Liver (tissue), 9 donors: ENCODE results near the gene RAD51B. TPM values are rescaled to one million over a fixed set of nuclear protein-coding genes. Genes with fewer than 3 reads are reported as not detected.
"Not testable (repeated sequence)": the region's sequence is repeated elsewhere in the genome, so short reads cannot be mapped to it uniquely, and the experiment has no call there.

ENCODE experiments used
- DNase-seq: peaks from one replicate; pipeline ENCODE4 v3.0.0-alpha.2; 2017; ENCODE audit warnings: low spot score
- H3K27ac ChIP-seq, 2 donors: one replicate each; pipeline ENCODE4 v1.7.0; 2013; ENCODE audit warnings: inconsistent platforms in 2 of 2, low read length in 2 of 2, control low read depth in 1 of 2, low read depth in 1 of 2, mild to moderate bottlenecking in 1 of 2
- H3K27me3 ChIP-seq, 4 donors: one replicate each; pipeline versions ENCODE4 v1.6.1 to v1.7.0; 2013; ENCODE audit warnings: low read length in 3 of 4, inconsistent platforms in 1 of 4, mild to moderate bottlenecking in 1 of 4, moderate library complexity in 1 of 4; ENCODE audit not compliant: control insufficient read depth in 4 of 4, insufficient read depth in 4 of 4
- H3K36me3 ChIP-seq, 4 donors: one replicate each; pipeline versions ENCODE4 v1.6.1 to v1.7.0; 2013; ENCODE audit warnings: low read length in 3 of 4, mild to moderate bottlenecking in 3 of 4, low read depth in 1 of 4, moderate library complexity in 1 of 4; ENCODE audit not compliant: control insufficient read depth in 4 of 4, insufficient read depth in 3 of 4
- H3K4me1 ChIP-seq, 4 donors: one replicate each; pipeline versions ENCODE4 v1.6.1 to v1.7.0; 2013; ENCODE audit warnings: low read length in 3 of 4, mild to moderate bottlenecking in 3 of 4, moderate library complexity in 1 of 4; ENCODE audit not compliant: control insufficient read depth in 4 of 4, insufficient read depth in 4 of 4
- H3K4me3 ChIP-seq, 3 donors: one replicate each; pipeline versions ENCODE4 v1.6.1 to v1.7.0; 2013; ENCODE audit warnings: low read length in 3 of 3, control low read depth in 1 of 3, low read depth in 1 of 3, mild to moderate bottlenecking in 1 of 3
- H3K9ac ChIP-seq, 2 donors: one replicate each; pipeline ENCODE4 v1.7.0; 2013; ENCODE audit warnings: low read length in 2 of 2, mild to moderate bottlenecking in 2 of 2, moderate library complexity in 2 of 2, control low read depth in 1 of 2, low read depth in 1 of 2
- H3K9me3 ChIP-seq, 4 donors: one replicate each; pipeline versions ENCODE4 v1.6.1 to v1.7.0; 2013; ENCODE audit warnings: low read length in 3 of 4; ENCODE audit not compliant: control insufficient read depth in 4 of 4
- EGR1 ChIP-seq, 2 donors: IDR thresholded peaks; 2 replicates each; pipeline ENCODE4 v1.6.1; 2016 to 2018; ENCODE audit warnings: antibody characterized with exemption in 2 of 2, low read depth in 2 of 2
- FOXA1 ChIP-seq: IDR thresholded peaks from 2 replicates; pipeline ENCODE4 v1.6.1; 2016; ENCODE audit warnings: antibody characterized with exemption
- FOXA2 ChIP-seq: IDR thresholded peaks from 2 replicates; pipeline ENCODE4 v1.6.1; 2016; ENCODE audit warnings: antibody characterized with exemption
- GABPA ChIP-seq, 2 donors: IDR thresholded peaks in 1 of 2; conservative IDR thresholded peaks in 1 of 2; 2 replicates each; pipeline ENCODE4 v1.6.1; 2016; ENCODE audit warnings: antibody characterized with exemption in 2 of 2, mild to moderate bottlenecking in 1 of 2, moderate library complexity in 1 of 2
- HNF4A ChIP-seq, 2 donors: conservative IDR thresholded peaks; 2 replicates each; pipeline ENCODE4 v1.6.1; 2016; ENCODE audit warnings: antibody characterized with exemption in 2 of 2, mild to moderate bottlenecking in 2 of 2
- HNF4G ChIP-seq: IDR thresholded peaks from 2 replicates; pipeline ENCODE4 v1.6.1; 2016; ENCODE audit warnings: antibody characterized with exemption
- JUND ChIP-seq, 2 donors: IDR thresholded peaks; 2 replicates each; pipeline ENCODE4 v1.6.1; 2016; ENCODE audit warnings: antibody characterized with exemption in 2 of 2
- NR2F2 ChIP-seq: IDR thresholded peaks from 2 replicates; pipeline ENCODE4 v1.6.1; 2016; ENCODE audit warnings: antibody characterized with exemption
- RAD21 ChIP-seq, 2 donors: IDR thresholded peaks; 2 replicates each; pipeline ENCODE4 v1.6.1; 2016; ENCODE audit warnings: antibody characterized with exemption in 2 of 2, mild to moderate bottlenecking in 2 of 2
- TAF1 ChIP-seq: conservative IDR thresholded peaks from 2 replicates; pipeline ENCODE4 v1.6.1; 2016; ENCODE audit warnings: antibody characterized with exemption, mild to moderate bottlenecking
- WGBS: extraction: QIAGEN DNeasy Blood & Tissue Kit; methylation state at CpG from one replicate; pipeline ENCODE4 v1.1.7; 2013; 5-methylcytosine and 5-hydroxymethylcytosine counted together
- polyA plus RNA-seq, 2 donors: library from polyadenylated mRNA; stranded (reverse) in 1 of 2; unstranded in 1 of 2; fragments of 200-250 nt in 1 of 2; fragments of >200 nt in 1 of 2; fragmentation: Nextera tagmentation in 1 of 2; extraction: Ambion mirVana in 1 of 2; gene quantifications; one replicate each; pipeline versions ENCODE4 v1.2.1 to v1.2.3, GENCODE V29; 2013 to 2015
- total RNA-seq, 2 donors: library from RNA; depleted of rRNA; stranded (reverse); fragments of >200 nt; gene quantifications; one replicate each; pipeline ENCODE4 v1.2.3, GENCODE V29; 2014
- TF ChIP-seq, protein P1 (sequence below): IDR thresholded peaks from 2 replicates; pipeline ENCODE4 v1.6.1; 2016; ENCODE audit warnings: antibody characterized with exemption
- TF ChIP-seq, protein P2 (sequence below): fragments of 150-350 bp; IDR thresholded peaks from 2 replicates; pipeline ENCODE4 v1.5.1; 2017; ENCODE audit warnings: improper control_type of control experiment, low read depth, low read length; ENCODE audit not compliant: missing input control
- TF ChIP-seq, protein P3 (sequence below): IDR thresholded peaks from 2 replicates; pipeline ENCODE4 v1.6.1; 2016; ENCODE audit warnings: antibody characterized with exemption
- donor health status: healthy.
- donor health status: healthy.
- donor health status: healthy.
- donor health status: healthy.
- donor health status: healthy.

Gene RAD51B
- total and polyA plus RNA-seq, 4 donors: 0.81 to 12.9 (median 2.4) TPM

DNA sequence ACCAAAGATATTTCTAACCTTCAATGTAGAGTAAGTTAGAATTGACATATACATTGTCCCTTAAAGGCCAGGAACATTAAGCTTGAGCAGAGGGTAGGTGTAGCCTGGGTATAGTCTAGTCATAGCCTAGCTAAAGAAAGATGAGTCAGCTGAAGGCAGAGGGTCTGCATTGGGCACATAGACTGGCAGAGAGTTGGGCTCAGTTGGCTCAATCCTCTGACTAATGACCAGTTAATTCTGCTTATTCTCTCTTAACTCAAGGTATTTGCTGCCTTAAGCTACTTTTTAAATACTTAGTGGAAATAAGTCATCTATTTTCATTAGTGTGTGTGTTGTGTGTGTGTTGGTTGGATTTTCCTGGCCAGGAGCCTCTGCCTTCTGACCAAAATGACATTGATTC, 467.1 kb downstream of the RAD51B start:
- Histone ChIP-seq H3K9me3 (no peaks in the 10 kb centered on the region), H3K4me1 (peaks cover 0 to 2% (median 0%) of the 10 kb centered on the region in 4 donors), H3K27me3 (no peaks in the 10 kb centered on the region), H3K27ac (no peak overlapping the region), H3K9ac (no peak overlapping the region), H3K36me3 (no peaks in the 10 kb centered on the region), H3K4me3 (no peak overlapping the region)
- TF ChIP-seq, protein P1, sequence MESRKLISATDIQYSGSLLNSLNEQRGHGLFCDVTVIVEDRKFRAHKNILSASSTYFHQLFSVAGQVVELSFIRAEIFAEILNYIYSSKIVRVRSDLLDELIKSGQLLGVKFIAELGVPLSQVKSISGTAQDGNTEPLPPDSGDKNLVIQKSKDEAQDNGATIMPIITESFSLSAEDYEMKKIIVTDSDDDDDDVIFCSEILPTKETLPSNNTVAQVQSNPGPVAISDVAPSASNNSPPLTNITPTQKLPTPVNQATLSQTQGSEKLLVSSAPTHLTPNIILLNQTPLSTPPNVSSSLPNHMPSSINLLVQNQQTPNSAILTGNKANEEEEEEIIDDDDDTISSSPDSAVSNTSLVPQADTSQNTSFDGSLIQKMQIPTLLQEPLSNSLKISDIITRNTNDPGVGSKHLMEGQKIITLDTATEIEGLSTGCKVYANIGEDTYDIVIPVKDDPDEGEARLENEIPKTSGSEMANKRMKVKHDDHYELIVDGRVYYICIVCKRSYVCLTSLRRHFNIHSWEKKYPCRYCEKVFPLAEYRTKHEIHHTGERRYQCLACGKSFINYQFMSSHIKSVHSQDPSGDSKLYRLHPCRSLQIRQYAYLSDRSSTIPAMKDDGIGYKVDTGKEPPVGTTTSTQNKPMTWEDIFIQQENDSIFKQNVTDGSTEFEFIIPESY: no peak
- TF ChIP-seq GABPA (IDR thresholded peaks at IDR 0.05 in 1 of 2, conservative IDR thresholded peaks at IDR 0.05 in 1 of 2) (no peak), HNF4A (conservative IDR thresholded peaks at IDR 0.05) (no peak), JUND (IDR thresholded peaks at IDR 0.05) (no peak), FOXA2 (no peak), NR2F2 (no peak), HNF4G (no peak), FOXA1 (no peak)
- DNase-seq: no peak

DNA sequence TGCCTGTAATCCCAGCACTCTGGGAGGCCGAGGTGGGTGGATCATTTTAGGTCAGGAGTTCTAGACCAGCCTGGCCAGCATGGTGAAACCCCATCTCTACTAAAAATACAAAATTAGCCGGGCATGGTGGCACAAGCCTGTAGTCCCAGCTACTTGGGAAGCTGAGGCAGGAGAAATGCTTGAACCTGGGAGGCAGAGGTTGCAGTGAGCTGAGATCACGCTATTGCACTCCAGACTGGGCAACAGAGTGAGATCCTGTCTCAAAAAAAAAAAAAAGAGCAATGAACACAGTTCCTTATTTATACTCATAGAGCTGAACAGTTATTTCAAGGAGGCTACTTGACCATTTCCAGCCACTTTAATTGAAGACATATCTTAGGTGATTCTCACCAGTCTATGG, 469.9 kb downstream of the RAD51B start:
- DNase-seq, H3K36me3 ChIP-seq, H3K27me3 ChIP-seq, H3K9ac ChIP-seq, H3K9me3 ChIP-seq, H3K4me3 ChIP-seq, H3K27ac ChIP-seq, H3K4me1 ChIP-seq: not testable (repeated sequence)
- 94% methylated on average over 3 of the region's 3 CpGs for WGBS

DNA sequence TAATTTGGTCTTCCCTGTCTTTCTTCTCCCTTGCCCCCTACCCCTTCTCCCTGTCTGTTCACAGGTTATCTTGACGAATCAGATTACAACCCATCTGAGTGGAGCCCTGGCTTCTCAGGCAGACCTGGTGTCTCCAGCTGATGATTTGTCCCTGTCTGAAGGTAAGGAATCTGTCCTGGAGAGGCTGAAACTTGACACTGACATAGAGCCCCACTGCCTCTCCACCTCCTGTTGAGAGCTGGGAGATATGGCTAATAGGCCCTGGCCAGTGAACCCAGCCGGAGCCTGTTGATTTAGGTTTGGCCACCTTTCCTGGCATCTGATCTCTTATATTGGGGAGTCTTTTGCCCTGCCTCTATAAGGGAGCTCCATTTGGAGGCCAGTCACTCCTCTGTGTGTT, 472.2 kb downstream of the RAD51B start:
- WGBS: 97% methylated on average over 2 of the region's 2 CpGs
- no peaks in the 10 kb centered on the region for H3K4me1 ChIP-seq

More for the DNA sequence above, 472.2 kb downstream of the RAD51B start:
- no peaks in the 10 kb centered on the region for H3K27me3 ChIP-seq
- no peaks in the 10 kb centered on the region for H3K36me3 ChIP-seq
- DNase-seq: no peak
- no peaks in the 10 kb centered on the region for H3K9me3 ChIP-seq
- H3K4me3 ChIP-seq: no peak overlapping the region
- H3K9ac ChIP-seq: no peak overlapping the region
- no peak overlapping the region for H3K27ac ChIP-seq
- TF ChIP-seq, protein P1: no peak
- TF ChIP-seq, protein P2, sequence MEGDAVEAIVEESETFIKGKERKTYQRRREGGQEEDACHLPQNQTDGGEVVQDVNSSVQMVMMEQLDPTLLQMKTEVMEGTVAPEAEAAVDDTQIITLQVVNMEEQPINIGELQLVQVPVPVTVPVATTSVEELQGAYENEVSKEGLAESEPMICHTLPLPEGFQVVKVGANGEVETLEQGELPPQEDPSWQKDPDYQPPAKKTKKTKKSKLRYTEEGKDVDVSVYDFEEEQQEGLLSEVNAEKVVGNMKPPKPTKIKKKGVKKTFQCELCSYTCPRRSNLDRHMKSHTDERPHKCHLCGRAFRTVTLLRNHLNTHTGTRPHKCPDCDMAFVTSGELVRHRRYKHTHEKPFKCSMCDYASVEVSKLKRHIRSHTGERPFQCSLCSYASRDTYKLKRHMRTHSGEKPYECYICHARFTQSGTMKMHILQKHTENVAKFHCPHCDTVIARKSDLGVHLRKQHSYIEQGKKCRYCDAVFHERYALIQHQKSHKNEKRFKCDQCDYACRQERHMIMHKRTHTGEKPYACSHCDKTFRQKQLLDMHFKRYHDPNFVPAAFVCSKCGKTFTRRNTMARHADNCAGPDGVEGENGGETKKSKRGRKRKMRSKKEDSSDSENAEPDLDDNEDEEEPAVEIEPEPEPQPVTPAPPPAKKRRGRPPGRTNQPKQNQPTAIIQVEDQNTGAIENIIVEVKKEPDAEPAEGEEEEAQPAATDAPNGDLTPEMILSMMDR: no peak
- TF ChIP-seq EGR1 (IDR thresholded peaks at IDR 0.05; ENCODE audit: low read depth in 2 of 2) (no peak), TAF1 (no peak), HNF4A (conservative IDR thresholded peaks at IDR 0.05) (no peak), GABPA (IDR thresholded peaks at IDR 0.05 in 1 of 2, conservative IDR thresholded peaks at IDR 0.05 in 1 of 2) (no peak), RAD21 (IDR thresholded peaks at IDR 0.05) (no peak), JUND (IDR thresholded peaks at IDR 0.05) (no peak), FOXA1 (no peak), FOXA2 (no peak)
- TF ChIP-seq, protein P3, sequence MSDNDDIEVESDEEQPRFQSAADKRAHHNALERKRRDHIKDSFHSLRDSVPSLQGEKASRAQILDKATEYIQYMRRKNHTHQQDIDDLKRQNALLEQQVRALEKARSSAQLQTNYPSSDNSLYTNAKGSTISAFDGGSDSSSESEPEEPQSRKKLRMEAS: no peak
